Measurements from ENCODE around the gene TM7SF2.
"Not testable (repeated sequence)": the region's sequence is repeated elsewhere in the genome, so short reads cannot be mapped to it uniquely, and the experiment has no call there.

Gene TM7SF2

DNA sequence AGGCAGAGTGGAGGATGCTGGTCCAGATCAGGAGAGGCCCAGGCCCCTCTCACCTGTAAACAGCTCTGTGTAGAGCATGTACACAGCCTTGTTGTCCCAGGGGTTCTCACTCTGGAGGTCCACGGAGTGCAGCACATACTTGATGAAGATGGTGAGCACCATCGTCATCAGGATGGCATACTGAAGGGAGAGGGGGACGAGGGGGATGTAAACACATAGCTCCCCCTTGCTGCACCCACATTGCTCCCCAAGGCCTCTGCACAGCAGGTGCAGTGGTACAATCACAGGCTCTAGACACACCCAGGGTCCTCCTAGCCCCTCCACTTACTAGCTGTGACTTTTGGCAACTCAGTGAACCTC lies 19.7 kb downstream of the TM7SF2 start:
- no peak for DNase-seq

DNA sequence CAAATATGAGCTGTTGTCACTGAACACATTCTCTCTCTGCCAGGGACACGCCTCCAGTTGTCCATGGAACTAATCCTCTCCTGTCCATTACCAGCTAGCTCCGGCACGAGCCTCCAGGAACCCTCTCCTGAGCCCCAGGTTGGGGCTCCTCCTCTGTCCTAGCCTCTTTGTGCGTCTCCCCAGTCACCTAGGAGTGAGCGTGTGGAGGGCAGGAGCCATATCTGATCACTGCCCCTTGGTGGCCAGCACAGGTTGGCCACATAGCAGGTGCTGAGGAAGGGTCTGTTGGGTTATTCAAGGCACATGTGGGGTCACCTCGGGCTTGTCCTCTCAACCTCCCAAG lies 20.2 kb downstream of the TM7SF2 start:
- DNase-seq, result no peak

DNA sequence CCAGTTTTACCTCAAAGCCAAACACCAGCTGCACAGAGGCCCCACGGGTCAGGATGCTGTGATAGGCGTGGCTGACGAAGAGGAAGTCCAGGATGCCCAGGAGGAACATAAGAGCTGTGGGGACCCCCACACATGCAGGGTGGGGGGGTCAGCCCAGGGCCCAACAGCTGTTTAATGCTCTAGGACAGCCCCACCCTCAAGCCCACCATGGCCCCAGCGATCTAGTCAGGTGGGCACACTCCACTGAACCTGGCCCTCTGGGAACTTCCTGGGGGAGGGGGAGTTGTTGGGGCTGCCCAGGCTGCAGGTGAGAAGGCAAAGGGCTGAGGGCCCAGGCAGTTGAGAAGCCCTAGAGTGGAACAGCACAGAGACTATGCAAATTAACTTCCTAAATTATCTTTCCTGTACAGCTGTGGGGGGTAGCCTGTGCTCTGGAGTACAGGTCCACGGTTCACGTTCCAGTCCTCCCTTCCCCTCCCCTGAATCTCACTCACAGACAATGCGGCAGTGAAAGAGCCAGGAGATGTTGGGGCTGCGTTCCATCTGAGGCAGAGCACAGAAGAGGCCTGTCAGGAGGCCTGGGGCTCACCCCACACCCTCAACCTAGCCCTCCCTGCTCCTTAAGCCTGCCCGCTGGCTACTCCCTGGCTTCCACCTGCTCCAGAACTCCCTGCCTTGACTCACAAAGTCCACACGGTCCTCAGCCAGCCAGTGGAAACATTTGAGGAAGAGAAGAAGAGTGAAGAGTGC lies 20.7 kb downstream of the TM7SF2 start:
- DNase-seq, result no peak

DNA sequence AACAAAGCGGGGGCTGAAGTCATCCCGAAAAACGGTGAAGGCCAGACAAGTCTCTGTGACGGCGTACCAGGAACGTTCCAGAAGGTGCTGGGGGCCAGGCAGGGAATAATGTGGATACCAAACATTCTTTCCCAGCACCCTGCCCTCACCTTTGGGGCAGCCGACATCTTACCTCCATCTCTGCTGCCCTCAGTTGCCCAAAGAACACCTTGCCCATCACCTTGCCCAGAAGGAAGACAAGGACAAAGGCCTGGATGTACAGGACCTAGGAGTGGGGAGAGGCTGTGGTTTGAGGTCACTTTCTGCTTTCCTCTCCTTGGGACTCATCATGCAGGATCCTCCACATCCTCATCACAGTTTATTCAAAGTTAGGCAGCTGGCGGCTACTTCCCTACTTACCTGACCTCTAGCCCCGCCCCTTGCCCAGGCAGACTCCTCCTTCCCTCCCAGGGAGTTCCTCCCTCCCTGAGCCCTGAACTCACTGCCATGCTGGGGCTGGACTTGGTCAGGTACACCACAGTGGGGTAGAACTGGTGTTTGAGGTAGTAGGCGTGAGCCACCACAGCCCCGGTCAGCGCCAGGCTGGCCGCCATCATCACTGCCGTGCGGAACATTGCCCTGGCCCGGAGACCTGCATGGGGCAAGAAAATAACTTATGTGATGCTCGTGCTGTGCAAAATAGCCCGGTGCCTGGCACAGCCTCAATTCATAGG lies 21.5 kb downstream of the TM7SF2 start:
- no peak for DNase-seq

DNA sequence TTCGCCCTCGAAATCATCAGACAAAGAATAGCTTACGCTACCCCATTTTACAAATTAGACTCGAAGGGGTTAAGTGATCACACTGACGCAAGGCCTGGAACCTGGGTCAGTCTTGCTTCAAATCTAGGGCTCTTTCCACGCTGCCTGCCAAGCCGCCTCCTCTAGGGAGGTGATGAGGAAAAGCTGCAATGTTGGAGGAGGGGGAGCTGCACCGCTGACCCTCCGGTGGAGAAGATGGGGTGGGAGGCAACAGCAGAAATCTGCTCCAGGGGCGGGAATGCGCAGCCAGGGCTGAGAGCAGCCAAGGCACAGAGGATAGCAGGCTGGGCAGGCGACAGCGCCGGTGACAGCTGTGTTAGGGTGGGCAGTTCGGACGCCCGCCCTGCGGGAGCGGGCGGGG lies 22.1 kb downstream of the TM7SF2 start:
- DNase-seq, result no peak

DNA sequence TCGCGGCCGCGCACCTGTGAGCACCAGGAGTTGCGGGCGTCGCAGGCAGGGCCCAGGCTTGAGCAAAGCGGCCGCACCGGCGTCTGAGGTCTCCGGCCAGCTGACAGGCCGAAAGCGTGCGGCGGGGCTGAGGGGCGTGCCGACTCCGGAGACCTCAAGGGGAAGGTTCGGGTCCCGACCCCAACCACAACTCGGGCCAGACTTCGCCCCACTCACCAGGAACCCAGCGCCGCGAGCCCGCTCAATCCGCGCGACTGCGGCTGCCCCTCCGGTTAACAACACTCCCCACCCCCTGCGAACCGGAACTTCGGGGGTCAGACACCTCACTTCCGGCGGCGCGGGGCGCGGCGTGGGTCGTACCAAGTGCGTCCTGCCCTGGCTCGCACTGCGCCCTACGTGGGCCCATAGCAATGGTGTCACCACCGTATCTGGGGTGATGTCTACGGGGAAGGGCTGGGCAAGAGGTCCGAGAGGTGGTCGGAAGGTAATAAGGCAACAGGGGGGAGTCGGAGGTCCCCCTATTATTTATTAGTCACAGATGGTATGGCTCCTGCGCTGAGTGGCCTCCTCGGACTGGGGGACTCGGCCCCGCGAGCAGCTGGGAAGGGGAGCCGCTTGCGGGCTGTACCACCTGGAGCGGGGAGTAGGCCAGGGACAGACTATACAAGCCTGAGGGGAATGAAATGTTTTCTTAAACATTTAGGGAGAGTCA lies 22.7 kb downstream of the TM7SF2 start, which contains the start of gene SYVN1:
SYVN1 (minus strand) TSS at position 280 of the 712 bp plus-strand sequence. CDS start 918 bp downstream, outside the sequence.
- peak; percentile 81 for DNase-seq

DNA sequence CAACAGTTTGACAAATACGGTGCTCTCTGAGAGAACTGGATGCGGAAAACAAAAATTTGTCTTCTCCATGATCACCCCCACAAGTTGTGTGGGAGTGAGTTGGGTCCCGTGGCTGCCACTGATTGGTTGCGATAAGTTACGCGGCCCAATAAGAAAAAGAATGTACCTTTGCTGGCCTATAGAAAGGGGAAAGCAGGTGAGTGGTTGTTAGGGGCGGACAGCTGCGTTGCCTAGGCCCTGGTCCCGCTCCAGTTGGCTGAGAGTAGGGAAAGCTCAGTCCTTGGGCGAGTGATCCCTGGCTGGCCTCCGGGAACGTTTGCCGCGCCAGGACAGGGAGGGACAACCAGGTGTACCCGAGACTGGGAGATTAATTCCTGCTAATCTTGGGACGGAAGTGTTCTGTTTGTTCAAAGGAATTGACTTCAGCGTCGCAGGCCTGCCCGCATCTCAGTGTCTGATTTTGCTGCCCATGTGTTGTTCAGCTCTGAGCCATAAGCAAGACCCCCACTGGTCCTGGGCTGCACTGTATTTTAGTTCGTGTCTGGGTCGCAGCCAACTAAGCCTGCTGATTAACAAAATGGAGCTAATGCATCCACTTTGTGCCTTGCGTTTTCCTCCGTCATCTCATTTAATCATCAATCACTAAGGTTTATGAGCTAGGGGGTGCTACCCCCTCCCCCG lies 23.4 kb downstream of the TM7SF2 start:
- DNase-seq, result peak; percentile 98

DNA sequence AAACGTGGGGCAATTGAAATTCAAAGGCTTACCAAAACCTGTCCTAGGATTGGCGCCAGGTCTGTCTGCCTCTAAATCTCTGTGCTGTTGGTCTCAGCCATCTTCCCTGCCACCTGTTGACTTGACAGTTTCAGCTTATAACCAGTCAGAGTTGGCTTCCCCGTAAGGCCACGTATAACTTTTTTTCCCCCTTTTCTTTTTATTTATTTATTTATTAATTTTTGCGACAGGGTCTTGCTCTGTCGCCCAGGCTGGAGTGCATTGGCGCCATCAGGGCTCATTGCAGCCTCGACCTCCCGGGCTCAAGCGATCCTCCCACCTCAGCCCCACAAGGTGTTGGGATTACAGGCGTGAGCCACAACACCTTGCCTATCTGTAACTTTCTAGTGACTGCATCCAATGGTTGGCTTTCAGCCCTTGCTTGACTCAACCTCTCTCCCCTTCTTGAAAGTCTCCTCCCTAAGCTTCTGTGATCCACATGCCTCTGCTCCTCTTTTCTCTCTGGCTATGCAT lies 24.0 kb downstream of the TM7SF2 start:
- no peak for DNase-seq

DNA sequence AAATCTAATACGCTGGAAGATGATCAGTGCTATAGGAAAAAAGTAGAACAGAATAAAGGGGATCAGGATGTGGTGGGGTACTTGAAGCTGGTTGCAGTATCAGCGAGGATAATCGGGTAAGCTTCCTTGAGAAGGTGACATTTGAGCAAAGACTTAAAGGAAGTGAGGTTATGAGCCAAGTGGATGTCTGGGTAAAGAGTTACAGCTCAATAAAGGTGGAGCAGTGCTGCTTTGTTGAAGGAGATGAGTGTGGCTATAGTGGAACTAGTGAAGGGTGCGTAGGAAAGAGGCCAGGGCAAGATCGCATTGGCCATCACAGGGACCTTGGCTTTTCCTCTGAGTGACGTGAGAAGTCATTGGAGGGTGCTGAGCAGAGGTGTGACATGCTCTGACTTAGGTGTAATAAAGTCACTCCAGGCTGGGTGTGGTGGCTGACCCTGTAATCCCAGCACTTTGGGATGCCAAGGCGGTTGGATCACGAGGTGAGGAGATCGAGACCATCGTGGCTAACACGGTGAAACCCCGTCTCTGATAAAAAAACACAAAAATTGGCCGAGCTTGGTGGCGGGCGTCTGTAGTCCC lies 24.9 kb downstream of the TM7SF2 start:
- DNase-seq, result no peak

DNA sequence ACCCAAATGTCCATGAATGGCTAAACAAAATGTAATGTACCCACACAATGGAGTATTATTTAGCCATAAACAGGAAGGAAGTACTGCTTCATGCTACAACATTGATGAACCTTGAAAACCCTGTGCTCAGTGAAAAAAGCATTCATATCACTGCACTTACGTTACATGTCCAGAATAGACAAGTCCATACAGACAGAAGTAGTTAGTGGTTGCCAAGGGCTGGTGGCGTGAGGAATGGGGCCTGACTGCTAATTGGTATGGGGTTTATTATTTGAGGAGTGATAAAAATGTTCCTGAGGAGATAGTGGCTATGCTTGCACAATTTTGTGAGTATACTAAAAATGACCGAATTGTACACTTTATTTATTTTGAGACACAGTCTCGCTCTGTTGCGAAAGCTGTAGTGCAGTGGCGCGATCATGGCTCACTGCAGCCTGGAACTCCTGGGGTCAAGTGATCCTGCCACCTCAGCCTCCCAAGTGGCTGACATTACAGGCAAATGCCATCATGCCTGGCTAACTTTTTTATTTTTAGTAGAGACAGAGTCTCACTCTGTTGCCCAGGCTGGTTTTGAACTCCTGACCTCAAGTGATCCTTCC lies 30.3 kb downstream of the TM7SF2 start:
- DNase-seq, result no peak

DNA sequence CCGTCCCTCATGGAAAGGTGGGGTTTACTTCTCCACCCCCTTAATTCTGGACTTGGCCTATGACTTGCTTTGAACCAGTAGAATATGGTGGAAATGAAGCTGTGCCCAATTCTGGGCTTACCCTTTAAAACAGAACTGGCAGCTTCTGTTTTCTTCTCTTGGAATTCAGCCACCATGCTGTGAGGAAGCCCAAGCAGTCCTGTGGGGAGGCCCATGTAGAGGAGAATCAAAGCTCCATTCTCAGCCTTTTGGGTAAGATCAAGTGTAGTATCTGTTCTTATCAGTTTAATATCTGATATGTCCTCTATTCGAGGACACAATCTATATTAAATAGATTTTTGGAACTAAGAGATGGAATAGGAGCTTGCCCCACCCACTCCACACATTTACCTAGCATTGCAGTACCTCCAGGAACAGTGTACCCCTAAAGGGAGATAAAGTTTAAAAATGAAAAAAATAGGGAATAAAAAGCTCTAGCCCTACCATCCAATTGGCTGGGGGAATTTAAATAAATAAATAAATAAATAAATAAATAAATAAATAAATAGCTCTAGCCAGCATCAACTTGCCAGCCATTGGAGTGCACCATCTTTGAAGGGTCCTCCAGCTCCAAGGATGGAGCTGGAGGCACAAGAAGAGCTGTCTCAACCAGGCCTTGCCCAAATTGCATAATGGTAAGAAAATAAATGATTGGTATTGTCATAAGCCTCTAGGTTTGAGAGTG lies 35.8 kb downstream of the TM7SF2 start:
- no peak for DNase-seq

DNA sequence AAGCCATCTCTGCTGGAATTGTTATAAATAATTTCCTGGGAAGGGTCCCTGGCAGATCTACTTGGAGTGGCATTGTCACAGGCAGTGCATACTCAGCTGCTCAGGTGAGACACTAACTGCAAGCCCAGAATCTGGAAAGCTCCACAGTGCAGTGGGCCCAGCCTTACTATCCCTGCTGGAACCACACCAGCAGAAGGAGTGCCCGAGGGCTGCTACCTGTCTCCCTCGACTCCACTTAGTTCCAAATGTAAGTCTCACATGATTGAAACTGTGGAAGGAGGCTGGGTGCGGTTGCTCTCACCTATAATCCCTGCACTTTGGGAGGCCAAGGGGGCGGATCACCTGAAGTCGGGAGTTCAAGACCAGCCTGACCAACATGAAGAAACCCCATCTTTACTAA lies 37.0 kb downstream of the TM7SF2 start:
- no peak for DNase-seq

DNA sequence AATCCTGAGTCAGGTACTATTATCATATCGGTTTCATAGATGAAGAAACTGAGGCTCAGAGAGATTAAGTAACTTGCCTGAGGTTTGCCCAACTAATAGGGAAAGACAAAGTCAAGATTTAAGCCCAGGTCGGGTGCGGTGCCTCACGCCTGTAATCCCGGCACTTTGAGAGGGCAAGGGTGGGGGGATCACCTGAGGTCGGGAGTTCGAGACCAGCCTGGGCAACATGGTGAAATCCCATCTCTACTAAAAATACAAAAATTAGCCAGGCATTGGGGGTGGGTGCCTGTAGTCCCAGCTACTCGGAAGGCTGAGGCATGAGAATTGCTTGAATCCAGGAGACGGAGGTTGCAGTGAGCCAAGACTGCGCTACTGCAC lies 38.4 kb downstream of the TM7SF2 start:
- not testable (repeated sequence) for DNase-seq

DNA sequence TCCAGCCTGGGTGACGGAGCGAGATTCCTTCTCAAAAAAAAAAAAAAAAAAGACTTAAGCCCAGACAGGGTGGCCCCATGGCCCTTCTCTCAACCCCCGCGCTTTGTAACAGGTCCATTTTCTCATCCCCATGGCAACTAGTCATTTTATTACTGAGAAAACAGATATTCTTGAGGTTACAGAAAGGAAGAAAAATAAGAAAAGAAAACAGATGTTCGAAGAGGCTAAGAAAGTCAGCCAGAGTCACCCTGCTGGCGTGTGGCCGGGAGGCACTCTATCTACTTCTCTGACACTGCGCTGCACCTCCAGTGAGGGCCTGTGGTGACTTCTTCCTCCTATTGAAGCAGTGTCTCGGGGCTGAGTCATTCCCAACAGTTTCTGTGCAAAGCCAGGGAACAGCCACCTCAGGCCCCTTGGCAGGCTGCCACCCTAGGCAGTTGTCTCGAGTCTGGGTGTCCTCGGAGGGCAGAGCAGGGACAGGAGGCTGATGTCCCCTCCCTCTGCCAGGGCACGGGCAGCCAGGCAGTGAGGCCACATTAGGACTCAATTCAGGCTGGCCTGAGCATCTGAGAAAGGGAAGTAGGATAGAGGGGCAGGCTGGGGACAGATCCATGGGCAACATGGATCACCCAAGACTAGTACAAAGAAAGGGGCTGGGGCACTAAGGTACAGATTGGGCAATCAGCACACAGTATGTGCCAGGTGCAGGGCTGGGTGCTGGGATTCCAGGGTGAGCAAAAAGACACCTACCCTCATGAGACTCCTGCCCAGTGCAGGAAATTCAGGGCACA lies 39.0 kb downstream of the TM7SF2 start:
- peak; percentile 27 for DNase-seq

DNA sequence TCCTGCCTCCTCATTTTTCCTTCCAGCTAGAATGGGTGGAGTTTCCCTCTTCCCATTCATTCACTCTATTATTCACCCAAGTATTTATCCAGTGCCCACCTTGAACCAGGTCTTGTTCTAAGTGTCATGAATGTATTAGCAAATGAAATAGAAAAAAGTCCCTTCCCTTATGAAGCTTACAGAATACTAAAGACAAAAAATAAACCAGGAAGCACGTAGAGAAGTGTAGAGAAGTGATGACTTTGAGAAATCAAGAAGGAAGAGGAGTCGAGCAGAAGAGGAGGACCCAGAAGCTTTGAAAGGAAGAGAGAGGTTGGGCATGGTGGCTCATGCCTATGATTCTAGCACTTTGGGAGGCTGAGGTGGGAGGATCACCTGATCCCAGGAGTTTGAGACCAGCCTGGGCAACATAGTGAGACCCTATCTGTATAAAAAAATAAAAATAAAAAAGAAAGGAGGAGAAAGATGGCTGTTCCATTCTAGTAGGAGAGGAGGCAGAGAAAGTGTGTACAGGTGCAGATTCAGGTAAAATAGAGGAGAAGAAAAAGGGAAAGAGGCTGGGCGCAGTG lies 39.7 kb downstream of the TM7SF2 start:
- DNase-seq, result no peak

DNA sequence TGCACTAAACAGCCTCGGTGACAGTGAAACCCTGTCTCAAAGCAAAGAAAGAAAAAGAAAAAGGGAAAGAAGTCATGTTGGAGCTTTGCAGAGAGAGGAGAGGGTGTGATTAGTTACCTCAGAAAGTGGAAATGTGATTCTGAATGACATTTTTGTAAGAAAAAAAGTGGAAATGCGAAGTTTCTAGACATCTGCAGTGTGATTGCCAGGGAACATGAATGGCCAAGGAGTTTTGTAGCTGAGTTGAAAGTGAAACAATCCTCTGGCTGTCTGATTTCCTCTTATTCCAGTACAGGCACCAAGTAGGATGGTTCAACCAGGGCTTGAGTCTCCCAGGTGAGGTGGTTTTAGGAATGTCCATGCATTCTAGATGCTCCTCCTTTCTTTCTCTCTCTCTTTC lies 40.5 kb downstream of the TM7SF2 start:
- DNase-seq, result no peak

DNA sequence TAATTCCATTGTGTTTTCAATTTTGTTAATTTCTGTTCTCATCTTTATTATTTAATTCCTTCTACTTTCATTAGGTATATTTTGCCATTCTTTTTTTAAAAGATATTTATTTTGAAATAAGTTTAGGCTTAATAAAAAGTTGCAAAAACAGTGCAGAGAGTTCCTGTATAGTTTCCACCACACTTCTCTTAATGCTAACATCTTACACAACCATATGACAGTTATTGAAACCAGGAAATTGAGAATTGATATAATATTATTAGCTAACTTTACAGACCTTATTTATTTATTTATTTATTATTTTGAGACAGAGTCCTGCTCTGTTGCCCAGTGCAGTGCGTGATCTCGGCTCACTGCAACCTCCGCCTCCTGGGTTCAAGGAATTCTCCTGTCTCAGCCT lies 44.6 kb downstream of the TM7SF2 start:
- DNase-seq, result no peak

DNA sequence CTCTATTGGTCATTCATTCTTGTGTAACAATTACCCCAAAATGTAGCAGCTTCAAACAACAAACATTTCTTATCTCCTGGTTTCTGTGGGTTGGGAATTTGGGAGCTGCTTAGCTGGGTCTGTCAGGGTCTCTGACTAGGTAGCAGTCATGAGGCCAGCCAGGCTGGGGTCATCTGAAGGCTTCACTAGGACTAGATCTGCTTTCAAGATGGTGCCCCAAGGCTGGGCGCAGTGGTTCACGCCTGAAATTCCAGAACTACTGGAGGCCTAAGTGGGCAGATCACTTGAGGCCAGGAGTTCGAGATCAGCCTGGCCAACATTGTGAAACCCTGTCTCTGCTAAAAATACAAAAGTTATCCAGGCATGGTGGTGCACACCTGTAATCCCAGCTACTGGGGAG lies 45.3 kb downstream of the TM7SF2 start:
- no peak for DNase-seq

DNA sequence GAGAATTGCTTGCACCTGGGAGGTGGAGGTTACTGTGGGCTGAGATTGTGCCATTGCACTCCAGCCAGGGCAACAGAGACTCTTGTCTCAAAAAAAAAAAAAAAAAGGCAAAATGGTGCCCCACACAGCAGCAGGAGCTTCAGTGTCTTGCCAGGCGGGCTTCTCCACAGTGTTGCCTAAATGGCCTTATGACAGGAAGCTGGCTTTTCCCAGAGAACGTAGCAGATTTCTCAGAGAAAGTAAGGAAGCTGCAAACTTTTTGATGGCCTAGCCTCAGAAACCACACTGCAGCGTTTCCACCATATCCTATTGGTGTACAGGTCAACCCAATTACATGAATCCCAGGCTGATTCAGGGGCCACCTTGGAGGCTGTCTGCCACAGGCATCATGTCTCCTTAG lies 45.7 kb downstream of the TM7SF2 start:
- no peak for DNase-seq

DNA sequence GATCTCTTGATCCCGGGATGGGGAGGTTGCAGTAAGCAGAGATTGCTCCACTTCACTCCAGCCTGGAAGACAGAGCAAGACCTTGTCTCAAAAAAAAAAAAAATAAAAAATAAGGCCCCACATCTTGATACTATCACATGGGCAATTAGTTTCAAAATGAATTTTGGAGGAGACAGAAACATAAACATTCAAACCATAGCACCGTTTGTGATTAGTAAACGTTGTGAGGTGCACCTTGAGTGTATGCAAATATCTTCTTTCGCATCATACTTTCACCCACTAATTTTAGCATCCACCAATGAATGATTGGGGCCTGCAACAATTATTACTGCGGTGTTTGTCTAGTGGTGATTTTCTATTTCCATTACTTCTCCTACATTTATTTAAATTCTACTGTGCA lies 47.3 kb downstream of the TM7SF2 start:
- no peak for DNase-seq

DNA sequence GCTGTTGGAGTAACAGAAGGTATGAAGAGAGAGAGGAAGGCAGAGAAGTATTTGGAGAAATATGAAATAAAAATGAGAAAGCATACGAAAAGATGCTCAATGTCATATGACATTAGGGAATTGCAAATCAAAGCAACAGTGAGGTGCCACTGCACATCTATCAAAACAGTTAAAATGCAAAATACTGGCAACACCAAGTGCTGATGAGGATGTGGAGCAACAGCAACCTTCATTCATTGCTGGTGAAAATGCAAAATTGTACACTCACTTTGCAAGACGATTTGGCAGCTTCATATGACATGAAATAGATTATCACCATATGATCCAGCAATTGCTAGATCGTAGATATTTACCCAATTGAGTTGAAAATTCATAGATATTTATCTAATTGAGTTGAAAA lies 49.0 kb downstream of the TM7SF2 start:
- no peak for DNase-seq

Measured in NCI-H446 treated with DMSO at 0.1 percent for 48 hours (cell line).